ENCODE results near the gene LSP1. TPM values are rescaled to one million over a fixed set of nuclear protein-coding genes. Genes with fewer than 3 reads are reported as not detected.
"Not testable (repeated sequence)": the region's sequence is repeated elsewhere in the genome, so short reads cannot be mapped to it uniquely, and the experiment has no call there.

Gene LSP1
- total RNA-seq, 1 experiment from 2014 or later: 4.0 TPM

DNA sequence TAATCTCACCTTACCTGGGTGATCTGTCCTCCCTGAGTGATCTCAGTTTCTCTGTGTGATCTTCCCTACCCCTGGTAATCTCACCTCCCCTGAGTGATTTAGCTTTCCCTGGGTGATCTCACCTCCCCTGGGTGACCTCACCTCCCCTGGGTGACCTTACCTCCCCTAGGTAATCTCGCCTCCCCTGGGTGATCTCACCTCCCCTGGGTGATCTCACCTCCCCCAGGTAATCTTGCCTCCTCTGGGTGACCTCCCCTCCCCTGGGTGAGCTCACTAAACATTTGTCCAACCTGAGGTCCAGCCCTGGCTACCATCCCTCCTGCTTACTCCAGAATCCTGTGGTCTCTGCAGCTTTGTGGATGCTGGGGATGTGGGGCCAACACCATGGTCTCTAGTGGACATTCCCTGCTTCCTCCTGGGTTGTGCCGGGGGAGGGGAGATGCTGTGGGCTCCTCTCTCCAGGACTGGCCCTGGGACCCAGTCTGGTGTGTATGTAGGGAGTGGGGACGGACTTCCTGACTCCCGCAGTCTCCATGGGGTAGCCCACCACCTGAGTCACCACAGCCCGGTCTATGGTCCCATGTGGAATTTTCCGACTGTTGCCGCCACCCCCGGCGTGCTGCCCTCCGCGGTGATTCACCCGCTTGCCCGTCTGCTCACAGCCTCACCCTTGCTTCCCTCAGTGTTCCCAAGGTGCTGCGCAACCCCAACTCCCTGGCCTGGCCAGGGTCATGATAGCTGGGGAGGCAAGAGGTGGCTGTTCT is 9.9 kb downstream of the LSP1 start:
- peak; percentile 90 for DNase-seq (ENCODE audit: low read depth)

DNA sequence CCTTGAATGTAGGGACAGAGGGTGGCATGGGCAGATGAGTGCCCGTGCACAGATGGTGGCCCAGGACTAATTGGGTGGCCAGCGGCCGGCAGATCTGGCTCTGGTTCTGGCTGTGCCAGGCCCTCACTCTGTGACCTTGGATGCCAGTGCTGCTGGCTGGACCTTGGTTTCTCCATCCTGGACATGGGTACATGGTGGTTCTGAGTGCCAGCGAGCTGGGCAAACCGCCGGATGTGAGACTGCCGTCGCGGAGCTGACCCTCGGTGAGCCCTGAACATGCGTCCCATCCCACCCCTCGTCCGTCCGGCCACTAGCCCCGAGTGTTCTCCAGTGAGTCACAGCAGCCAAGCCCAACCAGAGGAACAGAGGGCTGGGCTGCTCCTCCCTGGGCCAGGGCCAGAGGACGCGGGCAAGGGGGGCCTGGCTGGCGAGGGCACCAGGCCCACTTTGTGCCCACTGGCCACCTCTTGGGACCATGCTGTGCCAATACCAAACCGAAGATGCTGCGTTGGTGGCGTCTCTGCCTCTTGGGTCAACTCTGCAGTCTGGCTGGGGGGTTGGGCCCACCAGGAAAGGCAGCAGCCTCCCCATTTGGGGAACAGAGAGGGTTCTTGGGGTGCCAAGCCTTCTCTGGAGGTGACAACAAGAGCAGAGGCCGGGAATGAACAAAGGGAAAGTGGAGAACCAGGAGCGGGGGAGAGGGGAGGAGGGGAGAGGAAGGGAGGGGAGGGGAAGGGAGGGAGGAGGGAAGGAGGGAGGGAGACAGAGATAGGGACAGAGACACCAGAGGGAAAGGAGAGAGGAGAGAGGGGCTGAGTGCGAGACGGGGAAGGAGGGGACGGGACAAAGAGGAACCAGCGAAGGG is 10.7 kb downstream of the LSP1 start:
- DNase-seq (ENCODE audit: low read depth): peak; percentile 96

DNA sequence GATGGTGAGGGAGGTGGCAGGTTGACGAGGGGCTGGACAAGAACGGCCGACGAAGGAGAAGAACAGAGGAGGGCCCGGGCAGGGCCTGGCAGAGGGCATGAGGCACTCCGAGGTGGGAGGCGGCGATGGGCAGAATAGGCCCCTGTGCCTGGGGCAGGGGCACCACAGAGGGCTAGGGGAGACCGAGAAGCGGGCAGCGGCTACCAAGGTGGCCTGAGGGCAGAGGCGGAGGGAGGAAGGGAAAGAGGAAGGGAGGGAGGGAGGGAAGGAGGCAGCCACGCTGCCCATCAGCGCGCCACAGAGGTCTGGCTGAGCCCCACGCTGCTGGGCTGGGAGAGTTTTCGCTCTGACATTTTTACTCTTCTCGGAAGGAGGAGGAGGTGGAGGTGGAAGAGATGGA is 11.3 kb downstream of the LSP1 start:
- peak; percentile 80 for DNase-seq (ENCODE audit: low read depth)

DNA sequence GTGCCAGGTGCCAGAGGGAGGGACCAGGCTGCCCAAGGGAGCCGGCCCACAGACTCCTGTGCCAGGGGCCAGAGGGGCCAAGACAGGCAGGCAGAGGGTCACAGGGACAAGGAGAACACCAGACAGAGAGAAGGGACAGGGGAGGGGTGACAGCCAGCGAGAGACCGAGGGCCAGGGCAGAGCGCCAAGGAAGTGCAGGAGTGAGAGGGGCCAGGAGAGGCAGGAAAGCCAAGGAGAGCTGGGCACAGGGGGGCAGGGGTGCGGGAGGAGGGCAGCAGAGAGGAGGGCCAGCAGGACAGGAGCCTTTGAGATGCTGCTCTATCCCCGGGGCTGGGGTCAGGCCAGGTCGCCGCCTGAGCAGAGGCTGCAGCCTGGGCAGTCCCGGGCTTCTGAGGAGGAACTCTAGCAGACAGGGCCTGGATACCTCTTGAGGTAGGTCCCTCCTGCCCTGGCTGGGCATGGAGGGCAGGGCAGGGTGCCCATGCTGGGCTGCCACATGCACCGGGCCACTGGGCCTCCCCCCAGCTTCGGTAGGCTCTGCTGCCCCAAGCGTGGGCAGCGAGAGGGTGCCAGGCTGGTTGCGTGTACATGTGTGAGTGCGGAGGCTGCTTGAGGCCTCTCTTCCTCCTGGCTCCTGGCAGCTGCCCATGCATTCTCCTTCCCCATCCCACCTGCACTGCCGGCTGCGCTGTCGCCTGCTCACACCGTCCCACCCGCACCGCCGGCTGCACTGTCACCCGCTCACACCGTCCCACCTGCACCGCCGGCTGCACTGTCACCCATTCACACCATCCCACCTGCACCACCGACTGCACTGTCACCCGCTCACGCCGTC is 12.2 kb downstream of the LSP1 start:
- peak; percentile 51 for DNase-seq (ENCODE audit: low read depth)

DNA sequence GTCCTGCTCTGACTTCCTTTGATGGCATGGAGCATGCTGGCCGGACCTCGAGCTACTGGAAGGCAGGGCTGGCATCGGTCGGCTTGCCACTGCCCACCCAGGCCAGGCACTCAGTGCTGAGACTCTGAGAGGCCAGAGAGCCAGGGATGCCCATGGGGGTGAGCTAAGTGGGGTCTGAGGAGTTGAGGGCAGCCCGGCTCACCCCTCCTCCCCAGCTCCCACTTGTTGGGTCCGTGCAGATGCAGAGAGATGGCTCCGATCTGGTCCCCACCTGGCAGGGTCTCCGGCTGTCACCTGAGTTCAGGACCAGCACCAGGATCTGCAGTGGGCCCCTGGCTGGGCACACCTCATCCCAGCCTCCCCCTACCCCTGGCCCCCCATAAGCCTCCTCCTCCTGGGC is 13.3 kb downstream of the LSP1 start:
- DNase-seq (ENCODE audit: low read depth): no peak

DNA sequence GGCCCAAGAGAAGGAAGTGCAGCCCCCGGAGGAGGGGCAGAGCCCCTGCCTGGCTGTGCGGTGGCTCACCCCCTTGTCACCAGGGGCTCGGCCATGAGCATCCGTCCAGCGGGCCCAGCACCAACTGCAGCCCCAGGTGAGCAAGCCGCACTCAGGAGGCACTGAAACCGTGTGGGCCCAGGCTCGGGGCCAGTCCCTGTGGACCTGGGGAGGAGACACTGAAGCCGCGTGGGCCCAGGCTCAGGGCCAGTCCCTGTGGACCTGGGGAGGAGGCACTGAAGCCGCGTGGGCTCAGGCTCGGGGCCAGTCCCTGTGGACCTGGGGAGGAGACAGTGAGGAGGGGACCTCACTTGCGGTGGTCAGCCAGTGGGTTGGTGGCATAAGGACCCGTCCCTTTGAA is 13.9 kb downstream of the LSP1 start:
- DNase-seq (ENCODE audit: low read depth): no peak

DNA sequence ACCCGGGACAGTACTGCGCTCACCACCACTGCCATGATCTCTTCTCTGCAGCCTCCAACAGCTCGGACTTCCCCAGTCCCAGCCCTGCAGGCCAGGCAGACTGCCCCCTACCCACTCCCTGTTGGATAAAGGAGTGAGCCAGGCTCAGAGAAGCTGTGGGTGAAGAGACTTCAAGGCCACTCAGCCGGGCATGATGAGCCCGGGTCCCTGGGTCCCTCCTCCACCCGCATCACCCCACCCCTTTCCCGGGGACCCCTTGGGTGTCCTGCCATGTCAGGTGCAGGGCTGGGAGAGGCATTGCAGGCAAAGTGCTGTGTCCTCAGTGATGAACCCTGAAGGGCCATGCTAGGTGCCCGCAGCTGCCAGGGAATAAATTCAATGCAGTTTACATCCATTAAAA is 14.5 kb downstream of the LSP1 start:
- no peak for DNase-seq (ENCODE audit: low read depth)

DNA sequence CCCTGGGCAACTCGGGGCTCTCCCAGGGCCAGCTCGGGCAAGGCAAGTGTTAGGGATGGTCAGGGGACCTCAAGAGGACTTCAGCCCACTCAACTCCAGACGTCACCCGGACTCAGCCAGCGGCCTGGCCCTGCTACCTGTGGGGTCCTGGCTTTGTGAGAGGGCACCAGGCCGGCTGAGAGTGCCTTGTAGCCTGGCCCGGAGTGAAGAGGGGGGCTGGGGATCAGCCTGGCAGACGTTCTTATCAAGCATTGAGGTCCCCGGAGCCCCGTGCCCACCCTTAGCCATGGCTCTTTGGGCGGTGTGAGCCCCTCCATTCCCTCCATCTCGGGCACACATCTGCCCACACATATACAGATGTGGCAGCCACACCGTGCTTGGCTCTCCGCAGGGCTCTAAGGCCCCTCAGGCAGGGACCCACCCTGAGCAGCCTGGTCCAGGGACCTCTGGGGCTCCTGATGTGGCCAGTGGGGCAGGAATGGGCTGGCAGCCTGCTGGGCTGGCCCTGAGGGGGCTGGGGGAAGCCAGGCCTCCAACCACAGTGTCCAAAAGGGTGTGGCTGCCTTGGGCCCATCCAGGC is 15.3 kb downstream of the LSP1 start:
- no peak for DNase-seq (ENCODE audit: low read depth)

DNA sequence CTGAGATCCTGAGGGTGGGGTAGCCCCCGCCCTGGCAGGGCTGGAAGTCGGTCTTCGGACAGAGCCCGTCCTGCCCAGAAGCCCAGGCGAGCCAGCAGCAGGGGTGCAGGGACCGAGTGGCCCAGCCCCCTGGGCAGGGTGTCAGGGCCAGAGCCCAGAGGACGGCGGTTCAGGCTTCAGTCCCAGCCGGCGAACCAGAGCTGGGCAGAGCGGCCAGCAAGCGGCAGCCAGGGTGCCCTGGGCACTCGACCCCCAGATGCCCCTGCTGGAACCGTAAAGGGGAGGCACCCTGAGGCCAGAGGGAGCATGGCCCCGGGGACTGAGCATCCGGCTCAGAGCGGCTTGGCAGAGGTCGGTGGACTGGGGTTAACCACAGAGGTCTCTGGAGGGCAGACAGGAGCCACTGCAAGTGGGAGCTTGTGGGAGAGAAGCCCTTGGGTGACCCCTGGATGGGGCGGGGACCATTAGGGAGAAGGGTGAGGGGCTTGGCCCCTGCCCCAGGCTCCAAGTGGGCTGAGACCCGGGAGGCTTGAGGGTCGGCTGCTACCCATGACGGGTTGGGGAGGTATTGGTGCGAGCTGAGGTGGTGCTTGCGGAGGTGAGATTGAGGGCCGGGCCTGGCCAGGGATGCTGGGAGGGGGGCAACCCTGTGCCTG is 15.9 kb downstream of the LSP1 start:
- peak; percentile 42 for DNase-seq (ENCODE audit: low read depth)

DNA sequence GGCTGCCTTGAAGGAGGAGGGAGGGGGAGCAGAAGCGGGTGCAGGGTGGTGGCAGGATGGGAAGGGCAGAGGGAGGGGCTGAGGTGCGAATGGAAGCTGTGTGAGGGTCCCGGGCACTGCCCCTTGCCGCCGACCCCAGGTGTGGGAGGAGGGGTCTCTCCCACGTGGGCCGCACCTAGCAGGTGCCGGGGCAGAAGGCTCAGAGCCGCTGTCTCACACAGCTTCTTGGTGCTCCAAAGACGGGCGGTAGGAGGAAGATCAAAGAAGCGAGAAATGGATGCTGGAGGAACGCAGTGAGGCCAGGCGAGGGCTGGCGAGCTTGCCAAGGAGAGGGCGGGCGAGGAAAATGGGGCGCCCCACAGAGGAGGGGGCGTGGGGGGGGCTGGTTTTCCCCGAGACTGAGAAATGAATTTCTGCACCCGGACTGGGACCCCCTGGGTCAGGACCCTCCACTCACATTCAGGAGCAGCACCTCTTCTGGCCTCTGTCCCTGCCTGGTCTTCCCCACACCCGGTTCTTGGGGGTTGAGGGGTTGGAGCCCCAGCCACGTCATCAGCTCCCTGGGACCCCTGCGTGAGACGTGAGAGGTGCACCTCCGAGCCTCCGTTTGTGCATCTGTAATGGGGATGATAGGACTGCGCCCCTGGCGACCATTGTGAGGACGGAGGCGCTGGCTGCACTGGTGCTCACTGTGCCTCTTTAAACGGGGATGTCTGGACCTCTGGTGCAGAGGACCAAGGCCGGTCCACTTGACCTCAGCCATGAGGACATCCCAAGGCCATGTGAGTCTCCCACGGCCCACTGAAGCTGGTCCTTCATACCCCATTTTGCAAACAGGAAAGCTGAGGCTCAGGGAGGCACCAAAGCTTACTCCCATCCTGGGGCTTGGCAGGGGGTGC is 16.8 kb downstream of the LSP1 start:
- peak; percentile 16 for DNase-seq (ENCODE audit: low read depth)

DNA sequence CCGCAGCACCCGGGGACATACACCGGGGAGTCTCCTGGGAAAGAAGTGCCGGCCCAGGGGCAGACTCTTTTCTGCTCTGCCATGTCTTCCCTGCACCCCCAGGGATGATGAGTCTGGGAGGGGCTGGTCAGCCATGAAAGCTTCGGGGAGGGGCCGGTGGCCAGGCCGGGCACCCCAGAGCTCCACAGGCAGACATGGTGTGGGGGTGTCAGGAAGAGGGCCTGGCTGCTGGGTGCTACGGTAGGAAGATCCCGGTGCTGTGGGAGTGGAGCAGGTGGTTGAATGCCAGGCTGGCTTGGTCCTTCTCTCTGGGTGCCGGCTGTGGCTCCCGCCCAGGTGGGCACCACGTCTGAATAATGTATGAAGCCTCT is 17.4 kb downstream of the LSP1 start:
- DNase-seq (ENCODE audit: low read depth): no peak

DNA sequence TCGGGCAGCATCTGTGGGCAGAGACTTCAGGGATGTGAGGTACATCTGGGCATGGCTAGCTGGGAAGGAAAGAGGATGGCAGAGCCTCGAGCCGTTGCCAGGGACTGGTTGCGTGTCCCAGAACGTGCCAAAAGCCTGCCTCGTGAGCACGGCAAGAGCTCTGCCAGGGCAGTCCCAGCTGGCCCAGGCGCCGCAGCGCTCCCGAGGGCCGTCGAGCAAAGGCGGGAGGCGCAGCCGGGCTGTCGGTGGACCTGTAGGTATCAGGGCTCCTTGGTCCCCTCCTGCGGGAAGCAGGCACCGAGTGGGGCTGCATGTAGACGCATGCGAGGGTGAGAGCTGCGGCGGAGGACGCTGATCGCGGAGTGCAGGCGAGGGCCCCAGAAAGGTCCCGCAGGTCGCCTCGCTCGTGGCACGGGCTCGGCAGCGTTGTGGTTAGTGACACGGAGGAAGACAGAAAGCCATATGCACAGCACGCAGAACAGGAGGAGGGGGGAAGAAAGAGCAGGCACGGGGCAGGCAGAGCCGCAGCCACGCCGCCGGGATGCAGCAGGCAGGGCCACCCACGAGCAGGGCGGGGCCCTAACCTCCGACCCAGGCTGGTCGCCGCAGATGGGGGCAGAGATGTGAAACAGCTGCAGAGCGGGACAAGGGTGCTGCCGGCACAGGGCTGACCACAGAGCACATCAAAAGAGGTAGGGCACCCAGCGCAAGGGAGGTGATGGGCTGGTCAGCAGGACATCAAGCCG is 18.0 kb downstream of the LSP1 start:
- DNase-seq (ENCODE audit: low read depth): no peak

DNA sequence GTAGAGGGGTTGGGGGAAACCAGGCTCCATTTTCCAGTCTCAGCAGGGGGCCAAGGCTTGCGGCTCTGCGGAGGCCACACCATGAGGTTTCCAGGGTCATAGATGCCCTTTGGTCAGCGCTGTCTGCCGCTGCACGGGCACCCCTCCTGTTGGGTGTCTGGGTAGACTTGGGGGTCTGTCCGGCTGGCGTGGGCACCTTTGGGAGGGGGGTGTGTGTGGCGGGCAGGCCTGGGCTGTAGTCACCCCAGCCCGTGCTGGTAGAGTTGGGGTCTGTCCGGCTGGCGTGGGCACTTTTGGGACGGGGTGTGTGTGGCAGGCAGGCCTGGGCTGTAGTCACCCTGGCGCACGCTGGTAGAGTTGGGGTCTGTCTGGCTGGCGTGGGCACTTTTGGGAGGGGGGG is 18.6 kb downstream of the LSP1 start:
- DNase-seq (ENCODE audit: low read depth): no peak

DNA sequence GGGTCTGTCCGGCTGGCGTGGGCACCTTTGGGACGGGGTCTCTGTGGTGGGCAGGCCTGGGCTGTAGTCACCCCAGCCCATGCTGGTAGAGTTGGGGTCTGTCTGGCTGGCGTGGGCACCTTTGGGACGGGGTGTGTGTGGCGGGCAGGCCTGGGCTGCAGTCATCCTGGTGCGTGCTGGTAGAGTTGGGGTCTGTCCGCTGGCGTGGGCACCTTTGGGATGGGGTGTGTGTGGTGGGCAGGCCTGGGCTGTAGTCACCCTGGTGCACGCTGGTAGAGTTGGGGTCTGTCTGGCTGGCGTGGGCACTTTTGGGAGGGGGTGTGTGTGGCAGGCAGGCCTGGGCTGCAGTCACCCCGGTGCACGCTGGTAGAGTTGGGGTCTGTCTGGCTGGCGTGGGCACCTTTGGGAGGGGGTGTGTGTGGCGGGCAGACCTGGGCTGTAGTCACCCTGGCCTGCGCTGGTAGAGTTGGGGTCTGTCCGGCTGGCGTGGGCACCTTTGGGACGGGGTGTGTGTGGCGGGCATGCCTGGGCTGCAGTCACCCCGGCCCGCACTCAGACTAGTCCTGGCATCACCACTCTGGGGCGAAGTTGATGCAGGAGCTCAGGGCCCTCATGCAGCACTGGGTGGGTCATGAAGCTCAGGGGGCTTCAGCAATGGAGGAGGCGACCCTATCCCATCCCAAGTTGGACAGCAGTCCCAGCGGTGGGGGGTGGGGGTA is 19.5 kb downstream of the LSP1 start:
- DNase-seq (ENCODE audit: low read depth): no peak

DNA sequence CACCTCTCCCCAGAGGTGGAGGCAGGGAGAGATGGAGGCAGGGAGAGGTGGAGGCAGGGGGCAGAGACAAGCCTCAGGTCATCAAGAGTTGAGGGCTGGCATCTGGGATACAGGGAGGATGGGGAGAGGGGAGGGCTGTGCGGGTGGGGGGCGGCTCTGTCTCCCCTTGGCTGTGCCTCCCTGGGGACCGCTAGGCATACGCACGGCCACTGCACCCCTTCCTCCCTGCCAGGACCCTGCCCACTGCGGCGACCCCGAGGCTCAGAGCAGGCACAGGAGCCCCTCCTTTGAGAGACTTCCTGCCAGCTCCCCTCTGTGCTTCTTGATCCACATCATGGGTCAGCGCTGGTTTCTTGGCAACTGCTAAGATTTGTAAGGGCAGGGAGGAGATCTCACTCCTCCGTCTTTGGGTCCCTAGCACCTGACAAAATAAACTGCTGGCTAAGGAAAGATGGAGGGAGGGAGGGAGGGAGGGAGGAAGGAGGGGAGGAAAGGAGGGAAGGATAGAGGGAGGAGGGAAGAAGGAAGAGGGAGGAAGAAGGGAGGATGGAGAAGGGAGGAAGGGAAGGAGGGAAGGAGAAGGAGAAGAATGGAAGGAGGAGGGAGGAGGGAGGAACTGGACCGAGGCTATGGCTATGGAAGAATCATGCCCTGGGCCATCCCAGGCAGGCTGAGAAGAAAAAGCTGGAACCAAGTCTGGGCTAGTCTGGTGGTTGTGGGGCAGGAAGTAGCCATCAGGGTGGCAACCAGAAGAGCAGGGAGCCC is 20.3 kb downstream of the LSP1 start:
- DNase-seq (ENCODE audit: low read depth): peak; percentile 58

DNA sequence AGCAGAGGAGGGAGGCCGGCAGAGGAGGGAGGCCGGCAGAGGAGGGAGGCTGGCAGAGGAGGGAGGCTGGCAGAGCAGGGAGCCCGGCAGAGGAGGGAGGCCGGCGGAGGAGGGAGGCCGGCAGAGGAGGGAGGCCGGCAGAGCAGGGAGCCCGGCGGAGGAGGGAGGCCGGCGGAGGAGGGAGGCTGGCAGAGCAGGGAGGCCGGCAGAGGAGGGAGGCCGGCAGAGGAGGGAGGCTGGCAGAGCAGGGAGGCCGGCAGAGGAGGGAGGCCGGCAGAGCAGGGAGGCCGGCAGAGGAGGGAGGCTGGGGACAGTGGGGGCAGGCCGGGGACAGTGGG is 20.9 kb downstream of the LSP1 start:
- not testable (repeated sequence) for DNase-seq (ENCODE audit: low read depth)

DNA sequence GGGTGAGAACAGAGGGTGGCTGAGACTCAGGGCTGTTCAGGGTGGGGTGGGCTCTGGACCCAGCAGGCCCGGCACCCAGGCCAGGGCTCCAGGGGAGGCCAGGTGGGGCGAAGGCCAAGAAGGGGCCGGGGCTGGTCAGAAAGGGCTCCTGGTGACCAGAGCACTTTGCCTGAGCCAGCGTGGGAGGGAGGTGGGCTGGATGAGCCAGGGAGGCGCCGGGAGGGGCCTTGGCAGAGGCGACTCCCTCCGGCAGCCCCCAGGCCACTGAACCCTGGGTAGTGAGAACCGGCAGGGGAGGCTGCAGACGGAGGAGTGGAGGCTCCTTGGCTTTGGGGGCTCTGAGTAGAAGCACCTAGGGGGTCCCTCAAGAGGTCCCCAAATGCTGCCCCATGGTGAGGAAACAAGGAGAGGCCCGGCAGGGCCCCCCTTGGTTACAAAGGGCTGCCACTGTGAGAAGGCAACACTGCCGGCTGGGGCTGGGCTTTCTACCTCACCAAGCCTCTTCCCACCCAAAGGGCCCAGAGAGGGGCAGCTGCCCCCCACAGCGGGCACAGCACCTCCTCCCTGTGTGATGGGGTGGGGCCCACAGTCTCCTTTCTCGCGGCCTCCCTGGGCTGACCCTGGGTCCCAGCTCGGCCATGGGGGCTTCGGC is 21.7 kb downstream of the LSP1 start:
- DNase-seq (ENCODE audit: low read depth): not testable (repeated sequence)

Data from M059J (cell line).